DMS 273 treated with DMSO at 0.1 percent for 48 hours (cell line): ENCODE measurements around the gene TMEM134.

Source experiments
- DNase-seq: peaks from one replicate; lab custom pipeline; 2025; lab: John Stamatoyannopoulos, UW

TMEM134 gene

DNA sequence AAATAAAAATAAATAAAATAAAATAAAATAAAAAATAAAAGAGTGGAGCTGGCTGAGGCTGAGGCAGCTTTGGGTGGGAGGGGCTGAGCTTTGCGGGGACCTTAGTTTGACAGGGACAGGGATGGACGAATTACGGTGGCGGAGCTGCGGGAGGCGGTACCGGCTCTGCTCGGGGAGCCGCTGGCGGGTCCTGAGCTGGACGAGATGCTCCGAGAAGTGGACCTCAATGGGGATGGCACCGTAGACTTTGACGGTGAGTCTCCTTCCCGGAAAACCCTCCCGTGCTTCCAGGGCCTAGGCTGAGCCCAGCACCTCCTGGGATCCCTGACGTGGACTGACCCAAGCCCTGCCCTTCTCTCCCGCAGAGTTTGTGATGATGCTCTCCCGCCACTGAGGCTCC, 10.8 kb downstream of the TMEM134 start:
- no peak for DNase-seq

DNA sequence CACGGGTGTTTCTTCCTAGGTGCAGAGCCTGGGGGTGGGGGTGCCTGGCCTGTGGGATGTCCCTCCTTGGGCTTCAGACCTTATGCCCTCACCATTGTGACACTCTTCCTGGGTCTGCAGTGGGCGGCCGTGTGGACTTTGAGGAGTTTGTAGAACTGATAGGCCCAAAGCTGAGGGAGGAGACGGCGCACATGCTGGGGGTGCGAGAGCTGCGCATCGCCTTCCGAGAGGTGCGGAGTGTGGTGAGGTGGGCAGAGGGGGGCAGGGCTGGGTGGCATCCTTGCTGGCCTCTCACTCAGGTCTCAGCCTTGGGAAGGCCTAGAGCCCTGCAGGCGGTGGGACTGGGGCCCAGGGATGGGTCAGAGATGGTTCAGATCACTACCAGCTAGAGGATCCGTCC, 11.6 kb downstream of the TMEM134 start:
- no peak for DNase-seq

DNA sequence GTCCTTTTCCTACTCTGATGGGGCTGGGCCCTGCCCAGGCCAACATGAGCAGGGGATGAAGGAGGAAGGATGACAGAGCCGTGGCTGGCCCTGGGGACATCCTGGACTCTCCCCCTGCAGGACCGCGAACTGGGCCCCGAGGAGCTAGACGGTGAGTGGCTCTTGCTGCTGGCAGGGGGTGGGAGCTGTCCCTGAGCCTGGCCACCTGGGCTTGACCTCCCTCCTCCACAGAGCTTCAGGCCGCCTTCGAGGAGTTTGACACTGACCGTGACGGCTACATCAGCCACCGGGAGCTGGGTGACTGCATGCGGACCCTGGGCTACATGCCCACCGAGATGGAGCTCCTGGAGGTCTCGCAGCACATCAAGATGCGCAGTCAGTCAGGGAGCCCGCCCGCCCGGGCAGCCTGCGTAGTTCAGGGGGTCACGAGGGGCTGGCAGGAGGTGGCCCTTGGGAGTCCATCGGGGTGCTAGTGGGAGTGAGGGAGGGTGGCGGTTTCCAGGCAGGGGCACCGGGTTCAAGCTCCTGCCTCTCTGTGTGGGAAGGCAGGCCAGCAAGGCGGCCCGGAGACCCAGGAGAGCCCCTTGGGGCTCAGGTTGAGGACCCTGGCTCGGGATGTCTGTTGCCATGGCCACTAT, 12.9 kb downstream of the TMEM134 start:
- DNase-seq = no peak

DNA sequence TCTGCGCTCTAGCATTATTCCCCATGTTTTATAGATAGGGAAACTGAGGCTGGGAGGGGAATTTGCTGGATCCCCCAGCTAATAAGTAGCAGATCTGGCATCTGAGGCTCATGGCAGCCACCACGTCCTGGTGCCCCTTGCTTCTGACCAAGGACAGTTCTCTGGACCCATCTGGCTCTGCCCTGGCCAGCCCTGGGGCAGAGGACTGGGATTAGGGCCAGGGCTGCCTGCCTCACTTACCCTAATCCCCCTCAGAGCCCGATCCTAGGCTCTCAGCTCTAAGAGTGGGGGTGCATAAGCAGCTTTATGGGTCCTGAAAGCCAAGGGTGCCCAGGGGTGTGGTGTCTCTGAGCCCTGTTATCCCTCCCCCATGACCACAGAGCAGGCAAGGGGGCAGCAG, 14.0 kb downstream of the TMEM134 start, which contains the start of gene CABP4:
TSS of gene CABP4 (plus strand) at position 301 of the 400 bp plus-strand sequence. CDS start at position 371, 70 bp downstream.
- DNase-seq = no peak

DNA sequence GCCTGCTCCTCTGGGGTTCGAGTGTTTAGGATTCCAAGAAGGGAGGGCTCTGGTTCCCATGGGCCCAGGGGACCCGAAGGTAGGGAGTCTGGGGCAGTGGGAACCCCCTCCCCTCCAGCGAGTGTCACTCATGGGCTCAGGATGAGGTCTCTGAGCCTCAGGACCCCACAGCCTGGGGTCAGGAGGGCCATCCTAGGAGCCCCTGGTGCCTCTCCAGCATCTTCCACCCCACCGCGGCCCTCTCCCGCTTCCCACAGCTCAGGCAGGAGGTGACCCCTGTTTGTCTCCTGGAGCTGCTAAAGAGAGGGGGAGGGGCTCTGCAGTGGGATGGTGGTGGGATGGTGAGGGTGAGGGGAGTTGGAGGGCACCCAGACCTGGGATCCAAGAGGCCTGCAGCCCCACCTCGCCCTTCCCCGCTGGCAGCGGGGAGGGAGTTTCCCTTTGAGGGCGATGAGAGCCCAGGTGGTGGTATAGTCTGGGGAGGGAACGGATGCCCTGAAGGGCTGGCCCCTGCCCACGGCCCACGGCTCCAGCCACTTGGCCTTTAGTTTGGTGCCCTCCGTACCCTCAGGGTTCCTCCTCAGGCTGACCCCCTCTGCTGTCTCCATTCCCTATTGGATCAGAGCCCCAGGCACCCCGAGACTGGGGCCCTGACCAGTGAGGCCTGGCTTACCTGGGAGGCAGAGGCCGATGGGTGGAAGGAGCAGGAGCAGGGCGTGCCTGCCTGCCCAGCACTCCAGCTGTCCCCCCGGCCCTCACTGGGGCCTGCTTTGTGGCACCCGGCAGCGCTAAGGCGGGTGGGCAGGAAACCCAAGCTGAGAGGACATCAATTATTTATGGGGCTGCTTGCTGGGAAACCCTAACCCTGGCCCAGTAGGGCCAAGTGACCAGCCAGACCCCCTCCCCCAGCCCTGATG, 15.0 kb downstream of the TMEM134 start:
- DNase-seq = no peak

DNA sequence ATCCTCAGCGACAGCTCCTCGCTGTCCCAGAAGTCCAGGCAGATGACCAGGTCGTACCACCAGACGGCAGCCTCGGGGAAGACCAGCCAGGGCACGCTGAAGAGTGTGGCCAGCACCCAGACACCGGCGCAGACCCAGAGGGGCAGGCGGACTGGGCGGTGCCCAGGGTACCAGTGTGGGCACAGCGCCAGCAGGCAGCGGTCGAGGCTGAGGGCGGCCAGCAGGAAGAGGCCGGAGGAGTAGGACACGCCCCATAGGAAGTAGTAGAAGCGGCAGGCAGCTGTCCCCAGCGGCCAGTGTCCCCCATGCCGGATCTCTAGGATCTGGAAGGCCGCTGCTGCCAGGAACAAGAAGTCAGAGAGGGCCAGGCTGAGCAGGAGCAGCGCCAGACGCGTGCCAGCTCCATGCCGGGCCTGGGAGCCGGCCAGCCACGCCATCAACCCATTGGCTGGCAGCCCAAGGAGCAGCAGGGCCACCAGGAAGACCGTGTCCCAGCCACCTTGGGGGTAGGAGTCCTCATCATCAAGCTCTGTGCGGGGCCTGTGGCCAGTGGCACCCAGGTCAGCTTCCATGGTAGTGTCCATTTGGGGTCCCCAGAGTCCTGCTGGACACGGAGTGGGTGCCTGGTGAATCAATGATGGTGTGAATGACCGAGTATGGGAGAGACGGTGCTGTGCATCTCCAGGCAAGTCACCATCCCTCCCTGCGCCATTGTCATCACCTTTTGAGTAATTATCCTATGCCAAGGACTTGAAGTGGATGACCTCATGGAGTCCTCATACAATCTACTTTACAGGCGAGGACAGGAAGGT, 16.7 kb downstream of the TMEM134 start, which contains the start of gene GPR152:
TSS of gene GPR152 (minus strand) at position 589 of the 812 bp plus-strand sequence. CDS start at position 584, 5 bp downstream.
- DNase-seq = no peak

DNA sequence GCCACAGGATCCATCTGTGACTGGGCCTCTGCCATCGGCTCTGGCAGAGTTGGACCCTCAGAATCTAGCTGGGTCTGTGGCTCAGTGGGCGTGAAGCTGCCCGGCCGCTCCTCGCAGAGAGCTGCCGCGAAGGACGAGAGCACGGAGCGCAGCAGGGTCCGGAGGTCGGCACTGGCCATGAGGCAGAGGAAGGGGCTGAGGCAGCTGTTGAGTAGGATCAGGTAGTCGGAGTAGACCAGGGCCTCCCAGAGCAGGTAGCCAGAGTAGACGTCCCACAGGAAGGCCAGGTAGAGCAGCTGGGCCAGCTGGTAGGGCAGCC, 17.4 kb downstream of the TMEM134 start:
- DNase-seq = no peak

DNA sequence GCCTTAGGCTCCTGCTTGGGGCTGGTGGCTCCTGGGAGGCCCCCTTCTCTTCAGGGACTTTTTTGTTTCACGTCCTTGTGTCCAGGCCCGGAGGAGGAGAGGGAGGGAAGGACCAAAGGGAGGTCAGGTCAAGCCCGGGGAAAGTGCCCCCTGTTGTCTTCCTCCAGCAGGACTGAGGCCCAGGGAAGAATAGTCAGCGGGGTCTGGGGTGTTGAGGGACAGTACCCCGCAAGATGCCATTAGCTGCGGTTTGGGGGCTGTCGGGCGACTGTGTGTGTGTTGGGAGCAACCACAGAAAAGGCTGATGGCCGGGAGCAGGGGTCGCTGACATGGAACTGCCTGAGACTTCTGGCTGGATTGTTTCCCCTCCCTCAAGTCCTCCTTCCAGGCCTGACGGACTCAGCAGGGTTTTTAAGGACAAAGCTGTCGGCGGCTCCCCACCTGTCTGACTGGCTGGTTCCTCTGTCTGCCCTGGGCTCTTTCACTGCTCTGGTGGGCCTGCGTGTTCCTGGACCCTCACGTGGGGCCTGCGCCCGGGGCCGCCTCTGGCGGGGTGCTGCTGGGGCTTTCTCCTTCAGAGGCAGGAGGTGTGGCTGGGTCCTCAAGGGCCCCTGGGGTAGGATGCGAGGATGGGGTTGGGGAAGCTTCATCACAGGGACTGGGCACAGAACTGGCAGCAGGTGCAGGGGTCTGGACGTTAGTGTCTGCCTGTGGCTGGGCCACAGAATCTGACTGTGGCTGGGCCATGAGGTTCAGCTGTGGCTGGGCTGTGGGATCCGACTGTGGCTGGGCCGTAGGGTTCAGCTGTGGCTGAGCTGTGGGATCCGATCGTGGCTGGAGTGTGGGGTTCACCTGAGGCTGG, 18.0 kb downstream of the TMEM134 start:
- DNase-seq = no peak

DNA sequence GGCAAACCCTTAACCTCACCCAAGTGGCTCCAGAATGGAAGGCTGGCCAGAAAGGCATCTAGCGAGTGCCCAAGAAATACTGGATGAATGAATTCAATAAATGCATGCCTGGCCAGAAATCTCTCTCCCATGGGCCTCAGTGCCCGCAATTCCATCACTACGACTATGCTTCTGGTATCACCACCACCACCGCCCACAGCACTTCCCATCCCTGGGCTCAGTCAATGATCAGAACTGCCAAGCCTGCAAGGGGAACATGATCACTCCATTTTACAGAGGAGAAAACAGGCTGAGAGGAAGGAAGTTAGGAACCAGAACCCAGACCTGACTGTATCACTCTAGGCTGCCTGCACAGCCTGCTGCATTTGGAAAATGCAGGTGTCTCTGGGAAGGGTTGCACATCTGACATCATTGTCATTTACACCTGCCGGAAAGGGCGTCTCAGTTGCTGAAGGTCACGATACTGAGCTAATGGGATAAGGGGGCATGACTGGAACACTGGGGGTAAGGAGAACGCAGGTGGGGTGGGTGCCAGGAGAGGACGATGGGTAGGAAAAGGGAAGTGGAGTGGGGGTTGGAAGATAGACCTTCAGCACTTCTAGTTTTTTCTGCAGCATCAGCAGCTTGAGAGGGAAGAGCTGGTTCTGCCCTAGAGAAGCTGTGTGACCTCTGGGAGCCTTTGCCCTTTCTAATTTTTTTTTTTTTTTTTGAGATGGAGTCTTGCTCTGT, 19.8 kb downstream of the TMEM134 start:
- DNase-seq = no peak

DNA sequence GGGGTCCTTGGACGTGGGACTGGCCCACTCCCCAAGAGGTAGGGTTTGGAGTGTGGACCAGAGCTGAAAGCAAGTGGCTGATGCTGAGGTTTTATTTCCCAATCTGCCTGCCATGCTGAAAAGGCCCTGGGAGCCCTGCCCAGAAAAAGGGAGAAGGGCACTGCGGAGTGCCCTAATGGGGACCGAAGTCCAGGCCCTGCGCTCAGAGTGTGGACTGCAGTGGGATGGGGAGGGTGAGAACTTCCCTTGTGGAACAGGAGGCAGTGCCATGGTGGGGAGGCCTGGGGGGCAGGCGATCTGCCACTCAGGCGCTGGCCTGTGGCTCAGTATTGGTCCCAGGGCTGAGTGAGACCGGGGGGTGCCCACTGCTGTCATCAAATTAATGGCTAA, 20.8 kb downstream of the TMEM134 start:
- no peak for DNase-seq

DNA sequence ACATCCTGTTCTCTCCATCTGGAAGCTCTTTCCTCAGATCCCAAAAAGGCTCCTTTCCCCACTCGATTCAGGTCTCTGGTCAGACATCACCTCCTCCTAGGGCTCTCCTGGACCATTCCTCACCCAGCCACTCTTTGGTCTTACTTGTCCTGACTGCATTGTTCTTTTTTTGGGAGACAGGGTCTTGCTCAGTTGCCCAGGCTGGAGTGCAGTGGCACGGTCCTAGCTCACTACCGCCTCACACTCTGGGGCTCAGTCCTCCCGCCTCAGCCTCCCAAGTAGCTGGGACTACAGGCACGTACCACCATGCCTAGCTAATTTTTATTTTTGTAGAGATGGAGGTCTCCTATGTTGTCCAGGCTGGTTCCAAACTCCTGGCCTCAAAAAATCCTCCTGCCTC, 23.5 kb downstream of the TMEM134 start:
- no peak for DNase-seq

DNA sequence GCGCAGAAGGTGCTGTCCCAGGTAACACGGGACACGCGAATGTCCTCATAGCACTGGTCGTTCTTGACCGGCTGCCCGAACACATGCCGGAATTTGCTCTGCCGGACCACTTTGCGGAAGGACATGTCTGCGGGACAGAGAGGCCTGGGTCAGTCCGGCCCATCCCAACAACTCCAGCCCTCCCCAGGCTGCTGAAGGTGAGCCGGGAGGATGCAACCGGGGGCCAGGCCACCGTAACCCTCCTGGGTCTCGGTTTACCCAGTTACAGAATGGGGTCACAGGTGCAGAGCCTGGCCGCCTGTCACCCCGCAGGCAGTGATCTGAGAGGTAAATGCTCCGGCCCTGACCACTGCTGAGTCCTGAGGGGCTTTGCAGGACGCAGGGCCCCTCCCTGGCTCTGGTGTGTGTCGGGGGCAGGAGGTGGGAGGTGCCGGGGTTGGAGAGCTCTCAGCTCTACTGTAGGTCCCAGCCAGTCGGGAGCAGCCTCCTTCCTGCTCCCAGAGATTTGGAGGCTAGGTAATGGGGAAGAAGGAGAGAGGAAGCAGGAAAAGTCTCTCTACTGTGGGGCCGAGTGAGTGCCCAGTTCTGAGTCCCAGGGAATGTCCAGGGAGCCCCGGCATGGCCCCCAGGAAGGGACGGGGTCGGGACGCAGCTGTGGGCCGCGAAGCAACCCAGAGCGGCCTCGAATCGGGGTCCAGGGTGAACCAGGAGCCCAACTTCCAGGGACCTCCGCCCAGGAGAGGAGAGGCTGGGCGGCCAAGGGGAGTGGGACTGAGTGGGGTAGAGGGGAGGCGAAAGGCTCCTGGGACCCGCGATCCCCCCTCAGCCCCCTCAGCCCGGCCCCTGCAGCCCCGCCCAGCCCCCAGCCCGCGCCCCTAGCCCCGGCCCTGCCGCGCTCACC, 26.3 kb downstream of the TMEM134 start:
- no peak for DNase-seq

DNA sequence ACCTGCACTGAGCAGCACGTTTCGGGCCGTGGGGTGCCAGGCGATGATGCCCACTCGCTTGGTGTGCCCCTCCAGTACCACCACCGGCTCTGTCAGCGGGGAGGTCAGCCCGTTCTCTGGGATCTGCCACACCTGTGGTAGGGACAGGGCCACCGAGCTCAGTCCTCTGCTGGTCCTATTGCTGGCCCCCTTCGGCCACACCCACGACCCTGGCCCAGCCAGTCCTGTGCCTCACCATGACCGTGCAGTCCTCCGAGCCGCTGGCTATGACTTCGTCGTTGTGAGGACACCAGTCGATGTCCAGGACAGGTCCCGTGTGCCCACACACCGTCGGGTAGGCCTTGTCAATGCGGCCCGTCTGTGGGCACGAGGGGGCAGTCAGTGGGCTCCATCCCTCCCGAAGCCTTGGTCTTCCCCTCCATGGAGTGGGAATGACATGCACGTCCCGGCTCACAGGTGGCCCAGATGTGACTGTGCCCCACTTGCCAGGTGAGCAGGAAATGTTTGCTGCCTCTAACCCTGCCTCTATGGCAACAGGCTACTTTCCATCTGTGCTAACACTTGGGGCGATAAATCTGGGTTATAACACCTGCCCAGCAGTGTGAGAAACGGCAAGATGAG, 27.2 kb downstream of the TMEM134 start:
- no peak for DNase-seq

DNA sequence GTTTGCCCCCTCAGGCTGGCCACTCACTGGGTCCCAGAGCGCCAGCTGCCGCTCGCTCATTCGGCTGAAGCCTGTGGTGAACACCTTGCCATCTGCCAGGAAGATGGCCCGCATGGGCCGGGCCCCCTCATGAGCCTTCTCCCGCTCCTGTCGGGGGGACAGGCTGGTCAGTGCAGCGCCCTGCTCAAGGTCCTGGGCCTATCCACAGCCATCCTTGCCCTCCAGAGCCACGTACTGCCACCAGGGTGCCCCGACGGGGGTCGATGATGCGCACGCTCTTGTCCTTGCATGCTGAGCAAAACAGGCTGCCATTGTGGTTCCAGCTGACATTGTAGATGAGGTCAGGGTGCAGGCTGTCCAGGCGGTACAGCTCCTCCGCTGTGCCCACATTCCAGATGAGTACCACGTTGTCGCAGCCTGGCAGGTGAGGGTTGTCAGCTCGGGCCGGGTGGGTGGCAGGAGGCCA, 27.9 kb downstream of the TMEM134 start:
- DNase-seq = no peak

DNA sequence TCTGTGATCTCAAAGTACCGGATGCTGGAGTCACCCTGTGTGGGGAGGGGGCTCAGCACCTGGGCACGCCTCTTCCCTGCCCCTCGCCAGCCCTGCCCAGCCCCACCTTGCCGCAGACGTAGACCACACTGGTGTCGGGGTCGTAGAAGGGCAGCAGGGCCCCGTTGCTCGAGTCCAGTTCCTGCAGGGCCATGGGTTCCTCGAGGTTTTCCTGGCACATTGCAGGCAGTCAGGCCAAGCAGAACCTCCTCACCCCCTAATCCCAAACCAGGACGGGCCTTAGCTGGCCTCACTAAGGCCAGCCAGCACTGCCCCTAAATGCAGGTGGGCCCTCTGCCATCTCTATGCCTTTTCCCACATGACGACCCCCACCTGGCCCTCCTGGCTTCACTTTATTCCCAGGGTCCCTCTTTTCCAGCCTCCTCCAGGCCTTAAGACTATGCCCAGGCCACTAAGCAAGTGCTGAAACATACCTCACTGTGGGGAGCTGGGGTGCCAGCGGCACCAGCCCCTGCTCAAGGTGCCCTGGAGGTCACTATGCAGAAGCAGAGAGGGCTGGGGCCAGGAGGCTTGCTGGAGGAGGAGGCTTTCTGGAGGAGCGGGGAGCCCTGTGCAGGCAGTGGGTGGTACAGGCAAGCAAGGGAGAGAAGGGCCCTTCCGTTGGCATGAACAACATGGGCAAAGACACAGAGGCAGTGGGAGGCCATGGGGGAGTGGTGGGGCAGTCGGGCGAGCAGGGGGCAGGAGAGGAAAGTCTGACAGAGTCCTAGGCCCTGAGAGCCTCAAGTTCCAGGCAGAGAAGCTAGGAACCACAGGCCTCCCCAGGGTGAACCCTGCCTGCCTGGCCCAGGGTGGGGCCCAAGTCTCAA, 28.6 kb downstream of the TMEM134 start:
- DNase-seq = no peak

DNA sequence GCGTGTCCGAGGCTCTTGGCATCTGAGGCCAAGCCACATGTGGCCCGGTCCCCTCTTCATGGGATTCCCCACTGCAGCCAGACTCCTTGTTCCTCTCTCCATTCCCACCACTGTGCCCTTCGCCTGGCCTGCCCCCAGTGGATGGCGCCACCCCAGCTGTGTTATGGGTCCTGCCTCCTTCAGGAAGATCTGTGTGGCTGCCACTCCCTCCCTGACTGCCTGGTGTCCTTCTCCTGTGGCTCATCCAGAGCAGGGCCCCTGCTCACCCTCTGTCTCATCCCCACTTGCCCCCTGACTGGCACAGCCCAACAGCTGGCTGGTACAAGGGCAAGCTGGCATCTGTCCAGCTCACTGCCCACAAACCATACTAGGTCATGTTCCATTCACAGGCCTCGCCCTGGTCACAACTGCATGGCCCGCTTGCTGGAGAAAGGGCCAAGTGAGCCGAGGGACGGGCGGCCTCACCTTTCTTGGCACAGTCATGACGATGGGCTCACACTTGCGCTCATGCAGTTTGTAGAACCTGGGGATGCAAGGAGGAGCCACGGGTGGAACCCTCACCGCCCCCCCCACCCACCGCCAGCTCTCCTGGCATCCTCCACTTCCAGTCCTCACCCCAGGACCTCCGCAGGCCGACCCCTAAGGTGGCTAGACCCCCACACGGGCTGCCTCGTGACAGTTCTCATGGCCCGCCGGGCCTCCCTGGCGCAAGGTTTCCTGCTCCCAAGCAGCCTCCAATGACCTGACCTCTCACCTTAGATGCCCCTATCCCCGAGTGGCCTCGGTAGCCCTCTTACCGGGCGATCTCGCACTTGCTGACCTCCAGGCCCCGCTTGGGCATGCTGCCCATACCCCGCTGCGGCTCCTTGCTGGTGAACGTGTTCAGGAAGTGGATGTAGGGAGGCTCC, 29.5 kb downstream of the TMEM134 start:
- no peak for DNase-seq
